ENCODE measurements around the gene METTL8.

The METTL8 gene

GRCh38 chr2:171346723-171347557 lies 86.8 kb downstream of the METTL8 start:
- in situ Hi-C loops (cut with HindIII; ENCODE audit: low sequenced_read_pairs) = no loop called here

GRCh38 chr2:171345971-171346722 lies 87.6 kb downstream of the METTL8 start:
- in situ Hi-C loops (cut with HindIII; ENCODE audit: low sequenced_read_pairs) = no loop called here

- in situ Hi-C loops (cut with HindIII; ENCODE audit: low sequenced_read_pairs) = no loop called here
Observed at GRCh38 chr2:171344182-171344581, 89.6 kb downstream of the METTL8 start.

DNA sequence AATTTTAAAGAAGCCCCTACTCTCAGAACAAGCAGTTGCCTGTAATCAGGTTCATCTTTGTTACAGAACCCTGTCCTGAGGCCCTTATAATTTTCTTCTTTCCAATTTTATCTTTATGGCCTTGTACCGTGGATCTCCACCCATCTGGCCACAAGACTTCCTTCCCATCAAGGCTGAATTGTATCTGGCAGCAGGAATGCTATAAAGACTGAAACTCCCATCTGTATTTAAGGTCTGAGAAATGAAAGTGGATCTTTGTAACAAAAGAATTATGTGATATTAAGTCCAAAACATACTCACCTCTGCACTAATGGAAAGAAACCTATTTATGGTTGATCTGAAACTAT lies 91.8 kb downstream of the METTL8 start:
- in situ Hi-C loops (cut with HindIII; ENCODE audit: low sequenced_read_pairs) = no loop called here

GRCh38 chr2:171341394-171342066 lies 92.3 kb downstream of the METTL8 start:
- in situ Hi-C loops (cut with HindIII; ENCODE audit: low sequenced_read_pairs) = no loop called here

DNA sequence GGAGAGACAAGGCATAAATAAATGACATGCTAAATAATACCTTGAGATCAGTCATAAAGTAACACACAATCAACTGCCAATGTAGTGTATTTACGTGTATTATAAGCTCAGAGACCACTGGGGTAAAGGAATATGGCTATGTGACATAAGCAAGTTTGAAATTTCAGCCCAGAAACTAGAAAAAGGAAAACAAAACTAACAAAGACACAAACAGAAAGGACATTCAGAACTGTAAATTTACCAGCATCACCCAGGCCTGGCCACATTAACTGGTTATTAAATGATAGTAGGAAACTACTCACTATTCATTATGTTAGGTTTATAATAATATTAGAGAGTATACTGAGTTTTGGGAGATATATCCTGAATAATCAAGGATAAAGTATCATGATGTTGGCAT lies 98.8 kb downstream of the METTL8 start:
- in situ Hi-C loops (cut with HindIII; ENCODE audit: low sequenced_read_pairs) = no loop called here

DNA sequence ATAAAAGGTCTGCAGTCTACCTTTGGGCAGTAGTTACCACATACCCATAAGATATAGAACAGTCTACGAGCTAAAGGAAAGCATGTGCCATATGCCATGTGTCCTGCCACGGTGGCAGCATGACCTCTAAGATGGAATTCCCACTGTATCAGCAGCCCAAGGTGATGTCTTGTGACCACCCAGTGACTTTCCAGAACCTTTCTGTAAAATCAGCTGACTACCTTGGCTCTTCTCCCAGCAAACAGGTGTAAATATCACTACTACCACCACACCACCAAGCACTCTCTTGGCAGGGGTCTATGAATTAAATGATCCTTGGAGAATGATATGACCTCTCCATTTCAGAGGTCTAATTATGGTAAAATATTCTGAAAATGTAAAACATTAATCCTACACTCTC lies 99.6 kb downstream of the METTL8 start:
- in situ Hi-C loops (cut with HindIII; ENCODE audit: low sequenced_read_pairs) = no loop called here

DNA sequence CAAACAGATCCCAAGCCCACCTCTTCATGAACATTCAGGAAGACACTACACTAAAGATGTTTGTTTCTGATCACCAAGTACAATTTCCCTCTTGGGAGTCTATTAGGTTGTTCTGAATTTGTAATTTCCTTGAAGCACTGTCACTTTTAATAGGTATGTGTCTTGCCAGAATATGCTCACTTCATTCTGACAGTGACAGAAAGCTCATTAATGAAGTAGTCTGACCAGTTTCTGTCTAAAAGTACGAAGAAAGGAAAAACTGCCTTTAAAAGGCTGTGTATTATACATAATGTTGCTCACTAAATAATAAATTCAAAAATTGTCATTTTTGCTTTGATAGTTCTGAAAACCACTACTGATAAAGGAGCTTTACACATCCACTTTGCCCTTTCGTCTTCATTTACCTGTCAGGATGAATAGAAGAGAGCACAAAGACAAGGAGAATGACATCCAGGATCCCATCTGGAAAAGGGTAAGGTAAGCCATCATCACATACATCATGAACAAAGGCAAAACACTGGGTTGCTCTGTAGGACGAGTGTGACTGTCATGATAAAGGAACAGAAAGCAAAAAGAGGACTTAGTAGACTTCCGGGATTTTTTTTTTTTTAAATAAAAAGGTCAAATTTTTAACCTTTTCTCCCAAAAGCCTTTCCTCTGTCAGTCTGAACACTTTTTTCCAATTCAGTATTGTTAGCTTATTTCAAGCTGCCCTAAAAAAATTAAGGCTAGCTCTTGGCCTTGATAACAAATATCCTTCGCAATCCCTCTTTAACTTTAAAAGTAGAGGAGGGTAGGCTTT lies 103.4 kb downstream of the METTL8 start:
- in situ Hi-C loops (cut with HindIII; ENCODE audit: low sequenced_read_pairs) = no loop called here

DNA sequence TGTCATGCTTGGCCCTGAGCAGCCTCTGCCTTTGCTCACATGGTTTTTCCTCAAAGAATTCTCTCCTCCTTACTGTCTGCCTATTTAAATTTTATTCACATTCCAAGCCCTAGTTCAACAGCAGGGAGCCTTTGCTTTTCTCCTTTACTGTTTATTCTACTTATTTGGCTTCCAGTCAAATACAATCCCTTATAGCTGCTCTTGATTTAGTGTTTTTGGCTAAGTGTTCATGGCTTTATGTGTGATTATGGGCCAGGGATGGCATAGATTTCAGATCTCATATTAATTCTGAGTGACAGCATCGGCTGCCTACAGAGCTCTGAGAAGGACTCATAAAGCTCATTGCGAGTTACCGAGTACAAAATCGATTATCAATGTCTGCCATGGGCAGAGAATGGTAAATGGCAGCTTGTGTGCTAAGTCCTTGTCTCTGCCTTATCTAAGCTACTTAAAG lies 106.7 kb downstream of the METTL8 start:
- in situ Hi-C loops (cut with HindIII; ENCODE audit: low sequenced_read_pairs) = no loop called here

DNA sequence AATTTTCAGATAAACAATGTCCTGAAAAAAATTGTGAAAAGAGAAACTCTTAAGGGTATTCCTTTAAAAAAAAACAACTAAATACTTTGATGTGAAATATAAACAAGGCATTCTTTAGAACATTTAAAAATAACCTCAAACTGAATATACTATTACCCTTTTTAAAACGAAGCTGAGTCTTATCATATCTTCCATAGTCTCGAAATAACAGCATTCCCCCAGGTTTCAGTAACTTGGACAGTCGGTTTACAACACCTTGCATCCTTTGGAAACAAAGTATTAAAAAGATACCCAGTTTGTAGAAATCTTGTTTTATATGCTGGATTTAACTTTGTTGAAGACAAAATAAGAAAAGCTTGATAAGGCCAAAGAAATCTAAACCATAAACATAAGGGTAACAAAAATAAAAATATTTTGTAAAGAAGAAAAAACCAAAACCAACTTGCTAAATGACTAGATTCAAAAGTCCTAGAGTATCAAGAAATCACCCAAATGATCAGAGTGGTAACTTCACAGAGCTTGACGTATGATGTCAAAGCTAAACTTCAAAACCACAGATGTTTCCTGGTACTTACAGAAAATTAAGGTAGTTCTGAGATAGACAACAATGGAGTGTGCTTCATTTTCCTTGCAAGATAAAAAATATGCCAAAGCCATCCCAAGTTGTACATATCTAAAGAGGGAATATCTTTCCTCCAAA lies 107.8 kb downstream of the METTL8 start:
- in situ Hi-C loops (cut with HindIII; ENCODE audit: low sequenced_read_pairs) = no loop called here

GRCh38 chr2:171323971-171324528 lies 109.7 kb downstream of the METTL8 start:
- in situ Hi-C loops (cut with HindIII; ENCODE audit: low sequenced_read_pairs) = no loop called here

DNA sequence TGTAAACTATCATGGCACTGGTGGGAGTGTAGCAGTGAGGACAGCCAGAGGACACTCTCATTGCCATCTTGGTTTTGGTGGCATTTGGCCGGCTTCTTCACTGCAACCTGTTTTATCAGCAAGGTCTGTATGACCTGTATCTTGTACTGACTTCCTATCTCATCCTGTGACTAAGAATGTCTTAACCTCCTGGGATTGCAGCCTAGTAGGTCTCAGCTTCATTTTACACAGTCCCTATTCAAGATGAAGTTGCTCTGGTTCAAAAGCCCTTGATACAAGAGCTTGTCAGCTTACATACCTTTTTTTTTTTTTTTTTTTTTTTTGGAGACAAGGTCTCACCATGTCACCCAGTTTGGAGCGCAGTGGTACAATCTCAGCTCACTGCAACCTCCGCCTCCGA lies 110.9 kb downstream of the METTL8 start:
- in situ Hi-C loops (cut with HindIII; ENCODE audit: low sequenced_read_pairs) = no loop called here

DNA sequence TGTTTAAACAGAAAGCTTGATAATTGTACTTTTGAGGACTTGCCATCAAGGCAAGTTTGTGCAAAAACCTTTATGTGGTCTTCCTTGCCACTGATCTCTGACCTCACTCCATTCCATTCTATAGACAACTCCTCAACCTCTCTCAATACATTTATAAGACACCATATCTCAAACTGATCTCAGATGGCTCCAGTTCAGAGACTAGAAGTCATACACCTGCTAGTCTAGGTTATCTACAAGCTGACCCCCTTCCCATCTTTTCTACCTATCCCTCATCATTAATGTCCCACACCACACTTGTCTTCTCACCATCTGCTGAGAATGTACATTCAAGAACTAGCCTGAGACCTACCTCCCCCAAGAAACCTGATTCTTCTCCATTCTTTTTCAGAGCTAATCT lies 113.1 kb downstream of the METTL8 start:
- in situ Hi-C loops (cut with HindIII; ENCODE audit: low sequenced_read_pairs) = no loop called here

GRCh38 chr2:171320208-171320621 lies 113.6 kb downstream of the METTL8 start:
- in situ Hi-C loops (cut with HindIII; ENCODE audit: low sequenced_read_pairs) = no loop called here

- in situ Hi-C loops (cut with HindIII; ENCODE audit: low sequenced_read_pairs) = no loop called here
Observed at GRCh38 chr2:171319164-171319810, 114.5 kb downstream of the METTL8 start.

GRCh38 chr2:171318463-171318934 lies 115.3 kb downstream of the METTL8 start:
- in situ Hi-C loops (cut with HindIII; ENCODE audit: low sequenced_read_pairs) = no loop called here

DNA sequence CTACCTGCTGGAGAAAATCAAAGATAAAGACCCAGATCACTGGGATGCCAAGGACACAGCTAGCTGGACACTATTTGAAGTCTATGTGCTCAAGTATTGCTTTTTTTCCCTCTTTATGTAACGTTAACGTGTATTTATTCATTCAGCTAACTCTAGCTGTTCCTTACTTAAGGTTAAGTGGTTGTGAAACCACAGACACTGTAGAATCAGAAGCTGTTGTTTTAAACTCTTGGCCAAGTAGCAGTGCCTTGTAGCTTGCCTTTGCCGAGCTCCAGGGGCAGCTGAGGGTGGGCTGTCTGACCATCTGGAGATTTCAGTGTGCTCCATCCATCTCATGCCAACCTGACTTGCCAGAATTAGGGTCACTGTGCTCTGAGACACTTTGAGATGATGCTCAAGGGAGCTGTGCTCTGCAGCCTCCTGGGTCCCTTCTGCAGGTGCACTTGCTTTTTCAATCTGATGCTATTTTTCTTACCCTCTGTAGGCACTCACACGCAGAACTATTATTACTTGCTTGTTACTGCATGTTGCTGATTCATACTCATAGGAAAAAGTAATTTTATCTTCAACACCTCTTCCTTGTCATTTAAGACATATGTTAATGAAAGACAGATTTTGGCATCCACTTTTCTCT lies 116.2 kb downstream of the METTL8 start:
- in situ Hi-C loops (cut with HindIII; ENCODE audit: low sequenced_read_pairs) = no loop called here

DNA sequence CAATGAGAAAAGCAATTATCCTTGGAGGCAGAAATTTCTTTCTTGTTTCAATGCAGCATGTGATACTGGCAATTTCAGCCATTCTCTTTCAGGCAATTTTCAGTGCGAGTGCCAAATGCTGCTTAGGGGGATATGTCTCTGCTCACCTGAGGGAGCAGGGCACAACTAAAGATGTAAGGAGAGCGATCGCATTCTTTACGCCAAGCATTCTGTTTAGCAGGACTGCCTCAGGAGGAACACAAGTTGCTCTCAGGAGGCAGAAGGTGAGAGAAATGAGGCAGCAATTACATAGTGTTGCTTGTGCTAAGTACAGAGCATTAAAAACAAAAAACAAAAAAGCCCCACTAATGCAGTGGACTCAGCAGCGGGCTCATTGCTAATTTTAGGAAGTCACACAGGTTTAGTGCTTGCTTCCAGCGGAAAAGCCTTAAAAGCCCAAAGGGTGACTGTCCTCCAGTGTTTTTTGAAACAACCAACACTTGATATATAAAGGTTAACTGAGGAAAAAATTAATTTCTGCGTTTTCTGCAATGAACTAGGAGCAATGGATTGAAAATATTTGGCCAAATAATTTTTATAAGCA lies 116.9 kb downstream of the METTL8 start:
- in situ Hi-C loops (cut with HindIII; ENCODE audit: low sequenced_read_pairs) = no loop called here

Data from endothelial cell of hepatic sinusoid (primary cell).